ENCODE measurements around the gene KCNJ1.

DNA sequence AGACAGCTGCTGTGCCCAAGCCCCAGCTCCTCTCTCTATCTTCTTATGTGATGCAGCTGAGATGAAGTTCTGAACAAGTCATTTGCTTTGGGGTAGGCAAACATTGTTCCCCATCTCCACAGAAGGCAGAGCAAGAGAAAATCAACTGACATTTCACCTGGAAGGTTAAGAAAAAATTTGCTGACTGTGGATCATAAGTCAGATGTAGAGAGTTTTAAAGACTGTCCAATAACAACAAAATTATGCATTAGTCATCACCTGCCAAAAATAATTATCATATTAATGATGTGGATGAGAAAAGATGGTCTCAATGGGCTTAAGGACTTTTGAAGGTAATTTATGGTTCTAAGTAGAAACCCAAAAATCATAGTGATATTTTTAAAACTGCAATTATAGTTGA lies 59.2 kb downstream of the KCNJ1 start:
- TF ChIP-seq CTCF (IDR thresholded peaks at IDR 0.05) (no peak), POLR2A (IDR thresholded peaks at IDR 0.05) (no peak)

Data from lower leg skin (tissue), 3 donors.